ENCODE results near the gene FBXO21. TPM values are rescaled to one million over a fixed set of nuclear protein-coding genes. Genes with fewer than 3 reads are reported as not detected.
"Not testable (repeated sequence)": the region's sequence is repeated elsewhere in the genome, so short reads cannot be mapped to it uniquely, and the experiment has no call there.

The FBXO21 gene
- total and polyA plus RNA-seq, 4 donors: 9.7 to 111 (median 29.4) TPM

DNA sequence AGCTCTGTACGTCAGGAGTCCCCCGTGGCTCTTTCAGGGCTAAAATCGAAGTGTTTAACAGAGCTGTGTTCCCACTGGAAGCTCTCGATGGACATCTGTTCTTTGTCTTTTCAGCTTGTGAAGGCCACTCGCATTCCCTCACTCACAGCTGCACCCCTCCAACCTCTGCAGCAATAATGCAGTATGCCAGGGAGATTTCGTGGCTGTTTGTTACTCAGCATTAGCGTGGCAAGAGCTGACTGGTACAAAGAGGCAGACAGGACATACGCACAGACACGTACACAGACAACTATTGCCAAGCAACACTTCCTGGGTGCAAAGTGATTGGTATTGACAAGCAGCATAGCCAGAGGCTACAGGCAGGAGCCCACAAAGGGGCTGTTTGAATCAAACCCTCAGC is 11.8 kb upstream of the FBXO21 start:
- no peak overlapping the region for H3K4me3 ChIP-seq
- H3K9ac ChIP-seq (ENCODE audit: insufficient read depth in 1 of 2, low read length in 2 of 2): no peak overlapping the region
- no peaks in the 10 kb centered on the region for H3K4me1 ChIP-seq (ENCODE audit: control insufficient read depth in 5 of 5, insufficient read depth in 5 of 5, low read length in 5 of 5)
- peaks cover 0 to 6% (median 0%) of the 10 kb centered on the region in 4 donors for H3K9me3 ChIP-seq (ENCODE audit: control insufficient read depth in 4 of 4, insufficient read depth in 3 of 4, low read length in 3 of 4)
- no peaks in the 10 kb centered on the region for H3K27me3 ChIP-seq (ENCODE audit: control insufficient read depth in 3 of 3, insufficient read depth in 3 of 3, low read length in 2 of 3)
- WGBS, 2 donors: 92 to 95% methylated on average over 9 of the region's 9 CpGs
- no peak overlapping the region for H3K27ac ChIP-seq (ENCODE audit: low read depth in 1 of 2, low read length in 1 of 2)
- DNase-seq: no peak
- H3K36me3 ChIP-seq (ENCODE audit: control insufficient read depth in 4 of 4, insufficient read depth in 4 of 4, low read length in 4 of 4): no peaks in the 10 kb centered on the region
- TF ChIP-seq, protein P1, sequence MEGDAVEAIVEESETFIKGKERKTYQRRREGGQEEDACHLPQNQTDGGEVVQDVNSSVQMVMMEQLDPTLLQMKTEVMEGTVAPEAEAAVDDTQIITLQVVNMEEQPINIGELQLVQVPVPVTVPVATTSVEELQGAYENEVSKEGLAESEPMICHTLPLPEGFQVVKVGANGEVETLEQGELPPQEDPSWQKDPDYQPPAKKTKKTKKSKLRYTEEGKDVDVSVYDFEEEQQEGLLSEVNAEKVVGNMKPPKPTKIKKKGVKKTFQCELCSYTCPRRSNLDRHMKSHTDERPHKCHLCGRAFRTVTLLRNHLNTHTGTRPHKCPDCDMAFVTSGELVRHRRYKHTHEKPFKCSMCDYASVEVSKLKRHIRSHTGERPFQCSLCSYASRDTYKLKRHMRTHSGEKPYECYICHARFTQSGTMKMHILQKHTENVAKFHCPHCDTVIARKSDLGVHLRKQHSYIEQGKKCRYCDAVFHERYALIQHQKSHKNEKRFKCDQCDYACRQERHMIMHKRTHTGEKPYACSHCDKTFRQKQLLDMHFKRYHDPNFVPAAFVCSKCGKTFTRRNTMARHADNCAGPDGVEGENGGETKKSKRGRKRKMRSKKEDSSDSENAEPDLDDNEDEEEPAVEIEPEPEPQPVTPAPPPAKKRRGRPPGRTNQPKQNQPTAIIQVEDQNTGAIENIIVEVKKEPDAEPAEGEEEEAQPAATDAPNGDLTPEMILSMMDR (IDR thresholded peaks at IDR 0.05; ENCODE audit: control extremely low read depth, extremely low read depth): no peak
- ATAC-seq (ENCODE audit: insufficient read depth, low FRiP score): no peak

DNA sequence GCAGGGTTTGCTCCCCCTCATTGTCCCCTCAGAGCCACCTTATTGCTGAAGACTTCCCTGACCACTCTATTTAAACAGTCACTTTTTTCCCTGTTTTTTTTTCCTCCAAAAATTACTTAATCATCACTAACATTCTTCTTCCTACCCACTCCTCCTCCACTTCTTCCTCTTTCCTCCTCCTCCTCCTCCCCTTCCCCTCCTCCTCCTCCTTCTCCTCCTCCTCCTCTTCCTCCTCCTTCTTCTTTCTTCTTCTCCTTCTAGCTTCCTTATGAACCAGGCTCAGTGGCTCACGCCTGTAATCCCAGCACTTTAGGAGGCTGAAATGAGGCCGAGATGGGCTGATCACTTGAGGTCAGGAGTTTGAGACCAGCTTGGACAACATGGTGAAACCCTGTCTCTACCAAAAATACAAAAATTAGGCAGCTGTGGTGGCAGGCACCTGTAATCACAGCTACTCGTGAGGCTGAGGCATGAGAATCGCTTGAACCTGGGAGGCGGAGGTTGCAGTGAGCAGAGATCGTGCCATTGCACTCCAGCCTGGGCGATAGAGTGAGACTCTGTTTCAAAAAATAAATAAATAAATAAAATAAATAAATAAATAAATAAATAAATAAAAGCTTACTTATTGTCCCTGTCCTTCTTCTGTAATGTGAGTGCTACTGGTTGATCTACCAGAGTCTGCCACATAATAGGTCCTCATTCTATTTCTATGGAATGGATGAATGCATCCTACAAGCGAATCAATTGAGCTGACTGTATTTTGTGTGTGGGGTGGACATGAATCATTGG is 9.9 kb upstream of the FBXO21 start:
- not testable (repeated sequence) for H3K4me3 ChIP-seq; H3K27ac ChIP-seq (ENCODE audit: low read depth in 1 of 2, low read length in 1 of 2); DNase-seq; H3K9me3 ChIP-seq (ENCODE audit: control insufficient read depth in 4 of 4, insufficient read depth in 3 of 4, low read length in 3 of 4); H3K36me3 ChIP-seq (ENCODE audit: control insufficient read depth in 4 of 4, insufficient read depth in 4 of 4, low read length in 4 of 4); H3K4me1 ChIP-seq (ENCODE audit: control insufficient read depth in 5 of 5, insufficient read depth in 5 of 5, low read length in 5 of 5); H3K9ac ChIP-seq (ENCODE audit: insufficient read depth in 1 of 2, low read length in 2 of 2); H3K27me3 ChIP-seq (ENCODE audit: control insufficient read depth in 3 of 3, insufficient read depth in 3 of 3, low read length in 2 of 3); ATAC-seq (ENCODE audit: insufficient read depth, low FRiP score)
- 86 to 94% methylated on average over 8 of the region's 8 CpGs for WGBS, 2 donors

DNA sequence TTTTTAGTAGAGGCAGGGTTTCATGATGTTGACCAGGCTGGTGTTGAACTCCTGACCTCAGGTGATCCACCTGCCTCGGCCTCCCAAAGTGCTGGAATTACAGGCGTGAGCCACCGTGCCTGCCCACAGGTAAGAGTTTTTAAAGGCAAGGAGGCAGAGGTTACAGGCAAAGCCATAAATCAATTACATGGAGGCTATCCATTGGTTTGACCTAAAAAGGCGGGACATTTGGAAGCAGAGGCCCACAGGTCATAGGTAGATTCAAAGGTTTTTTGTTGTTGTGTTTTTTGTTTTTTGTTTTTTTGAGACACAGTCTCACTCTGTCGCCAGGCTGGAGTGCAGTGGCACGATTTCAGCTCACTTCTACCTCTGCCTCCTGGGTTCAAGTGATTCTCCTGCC is 6.1 kb upstream of the FBXO21 start:
- not testable (repeated sequence) for ATAC-seq (ENCODE audit: insufficient read depth, low FRiP score); H3K9me3 ChIP-seq (ENCODE audit: control insufficient read depth in 4 of 4, insufficient read depth in 3 of 4, low read length in 3 of 4); H3K27me3 ChIP-seq (ENCODE audit: control insufficient read depth in 3 of 3, insufficient read depth in 3 of 3, low read length in 2 of 3); H3K9ac ChIP-seq (ENCODE audit: insufficient read depth in 1 of 2, low read length in 2 of 2); H3K27ac ChIP-seq (ENCODE audit: low read depth in 1 of 2, low read length in 1 of 2); H3K4me1 ChIP-seq (ENCODE audit: control insufficient read depth in 5 of 5, insufficient read depth in 5 of 5, low read length in 5 of 5); DNase-seq; H3K36me3 ChIP-seq (ENCODE audit: control insufficient read depth in 4 of 4, insufficient read depth in 4 of 4, low read length in 4 of 4); H3K4me3 ChIP-seq
- 91 to 98% methylated on average over 6 of the region's 6 CpGs for WGBS, 2 donors

DNA sequence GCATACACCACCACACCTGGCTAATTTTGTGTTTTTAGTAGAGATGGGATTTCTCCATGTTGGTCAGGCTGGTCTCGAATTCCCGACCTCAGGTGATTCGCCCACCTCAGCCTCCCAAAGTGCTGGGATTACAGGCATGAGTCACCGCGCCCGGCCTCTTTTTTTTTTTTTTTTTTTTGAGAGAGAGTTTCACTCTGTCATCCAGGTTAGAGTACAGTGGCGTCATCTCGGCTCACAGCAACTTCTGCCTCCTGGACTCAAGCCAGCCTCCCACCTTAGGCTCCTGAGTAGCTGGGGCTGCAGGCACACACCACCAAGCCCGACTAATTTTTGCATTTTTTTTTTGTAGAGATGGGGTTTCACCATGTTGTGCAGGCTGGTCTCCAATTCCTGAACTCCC is 4.8 kb upstream of the FBXO21 start:
- H3K9ac ChIP-seq (ENCODE audit: insufficient read depth in 1 of 2, low read length in 2 of 2); H3K36me3 ChIP-seq (ENCODE audit: control insufficient read depth in 4 of 4, insufficient read depth in 4 of 4, low read length in 4 of 4); H3K27me3 ChIP-seq (ENCODE audit: control insufficient read depth in 3 of 3, insufficient read depth in 3 of 3, low read length in 2 of 3); DNase-seq; H3K9me3 ChIP-seq (ENCODE audit: control insufficient read depth in 4 of 4, insufficient read depth in 3 of 4, low read length in 3 of 4); H3K4me1 ChIP-seq (ENCODE audit: control insufficient read depth in 5 of 5, insufficient read depth in 5 of 5, low read length in 5 of 5); ATAC-seq (ENCODE audit: insufficient read depth, low FRiP score); H3K27ac ChIP-seq (ENCODE audit: low read depth in 1 of 2, low read length in 1 of 2); H3K4me3 ChIP-seq: not testable (repeated sequence)
- 90% methylated on average over 8 to 9 of the region's 9 CpGs for WGBS, 2 donors

DNA sequence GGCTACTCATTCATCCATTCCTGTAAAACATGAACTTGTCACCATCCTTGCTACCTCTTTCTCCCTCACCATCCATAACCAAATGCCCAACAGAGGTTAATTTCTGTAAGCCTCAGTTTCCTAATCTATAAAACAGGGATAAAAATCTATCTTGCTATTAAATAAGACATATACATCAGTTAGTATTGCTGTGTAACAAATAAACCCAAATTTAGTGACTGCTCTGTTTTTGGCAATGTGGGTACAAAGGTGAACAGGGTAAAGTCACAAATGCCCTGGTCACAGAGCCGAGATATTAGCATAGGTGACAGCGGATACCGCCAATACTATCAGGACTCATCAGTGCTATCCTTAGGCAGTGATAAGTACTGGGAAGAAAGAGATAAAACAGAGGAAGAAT is 3.6 kb upstream of the FBXO21 start:
- no peak overlapping the region for H3K9ac ChIP-seq (ENCODE audit: insufficient read depth in 1 of 2, low read length in 2 of 2)
- H3K4me3 ChIP-seq: no peak overlapping the region
- 94 to 97% methylated on average over 3 of the region's 3 CpGs for WGBS, 2 donors
- no peaks in the 10 kb centered on the region for H3K27me3 ChIP-seq (ENCODE audit: control insufficient read depth in 3 of 3, insufficient read depth in 3 of 3, low read length in 2 of 3)
- H3K4me1 ChIP-seq (ENCODE audit: control insufficient read depth in 5 of 5, insufficient read depth in 5 of 5, low read length in 5 of 5): peaks cover 0 to 5% (median 0%) of the 10 kb centered on the region in 5 donors
- H3K9me3 ChIP-seq (ENCODE audit: control insufficient read depth in 4 of 4, insufficient read depth in 3 of 4, low read length in 3 of 4): no peaks in the 10 kb centered on the region
- DNase-seq: no peak
- TF ChIP-seq, protein P1 (IDR thresholded peaks at IDR 0.05; ENCODE audit: control extremely low read depth, extremely low read depth): no peak
- H3K27ac ChIP-seq (ENCODE audit: low read depth in 1 of 2, low read length in 1 of 2): no peak overlapping the region
- H3K36me3 ChIP-seq (ENCODE audit: control insufficient read depth in 4 of 4, insufficient read depth in 4 of 4, low read length in 4 of 4): peaks cover 0 to 3% (median 0%) of the 10 kb centered on the region in 4 donors
- no peak for ATAC-seq (ENCODE audit: insufficient read depth, low FRiP score)

DNA sequence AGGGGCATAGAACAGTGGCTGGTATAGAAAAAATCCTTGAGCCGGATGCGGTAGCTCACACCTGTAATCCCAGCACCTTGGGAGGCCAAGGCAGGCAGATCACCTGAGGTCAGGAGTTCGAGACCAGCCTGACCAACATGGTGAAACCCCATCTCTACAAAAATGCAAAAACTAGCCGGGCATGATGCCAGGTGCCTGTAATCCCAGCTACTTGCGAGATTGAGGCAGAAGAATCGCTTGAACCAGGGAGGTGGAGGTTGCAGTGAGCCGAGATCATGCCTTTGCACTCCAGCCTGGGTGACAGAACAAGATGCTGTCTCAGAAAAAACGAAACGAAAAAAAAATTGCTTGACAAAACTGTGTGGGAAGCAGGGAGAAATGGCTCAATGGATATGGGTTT is 2.3 kb upstream of the FBXO21 start:
- DNase-seq; H3K36me3 ChIP-seq (ENCODE audit: control insufficient read depth in 4 of 4, insufficient read depth in 4 of 4, low read length in 4 of 4); H3K4me3 ChIP-seq; H3K9ac ChIP-seq (ENCODE audit: insufficient read depth in 1 of 2, low read length in 2 of 2); ATAC-seq (ENCODE audit: insufficient read depth, low FRiP score); H3K27ac ChIP-seq (ENCODE audit: low read depth in 1 of 2, low read length in 1 of 2); H3K27me3 ChIP-seq (ENCODE audit: control insufficient read depth in 3 of 3, insufficient read depth in 3 of 3, low read length in 2 of 3); H3K9me3 ChIP-seq (ENCODE audit: control insufficient read depth in 4 of 4, insufficient read depth in 3 of 4, low read length in 3 of 4): not testable (repeated sequence)
- H3K4me1 ChIP-seq (ENCODE audit: control insufficient read depth in 5 of 5, insufficient read depth in 5 of 5, low read length in 5 of 5): peaks cover 0 to 12% (median 0%) of the 10 kb centered on the region in 5 donors
- 87 to 94% methylated on average over 9 of the region's 9 CpGs for WGBS, 2 donors

All from lung (tissue), 12 donors.